IMR-90 (cell line): ENCODE results near the gene ARMC9. TPM values are rescaled to one million over a fixed set of nuclear protein-coding genes. Genes with fewer than 3 reads are reported as not detected.

ENCODE experiments used
- ATAC-seq: fragments of 200-7000 bp; cut with Tn5 transposase; 2 replicates; pipeline ENCODE4 v1.9.1; 2020; ENCODE audit warnings: low read depth, mild to moderate bottlenecking, moderate library complexity
- BruUV-seq: library from RNA; stranded (reverse); fragments of 400-500 nt; replicated peaks from 2 replicates; lab custom pipeline; 2021; lab: Mats Ljungman, UMichigan
- CTCF ChIA-PET: fragments of 300-600 bp; formaldehyde crosslinking; extraction: SDS; loops from one replicate; lab custom pipeline; 2021; ENCODE audit warnings: antibody characterized with exemption; lab: Yijun Ruan, JAX
- POLR2A ChIA-PET: fragments of 300-600 bp; sonication (Branson Sonifier 250); formaldehyde crosslinking; loops from one replicate; lab custom pipeline; 2022; ENCODE audit warnings: antibody characterized with exemption; ENCODE audit not compliant: unreplicated experiment; lab: Charles Lee
- DNase-seq: peaks from one replicate; pipeline ENCODE4 v3.0.0; 2013
- H2AFZ ChIP-seq: replicated peaks from 2 replicates; pipeline ENCODE3; 2013; ENCODE audit warnings: low read length, mild to moderate bottlenecking; ENCODE audit not compliant: poor library complexity
- H2AK5ac ChIP-seq: 2 replicates; pipeline ENCODE4 v1.6.1; 2013; ENCODE audit warnings: low read depth, low read length, inconsistent platforms
- H2AK9ac ChIP-seq: replicated peaks from 2 replicates; pipeline ENCODE3; 2013; ENCODE audit warnings: mild to moderate bottlenecking, low read depth, low read length, moderate library complexity; ENCODE audit not compliant: poor library complexity
- H2BK120ac ChIP-seq: 2 replicates; pipeline ENCODE4 v1.6.1; 2013; ENCODE audit warnings: low read depth, low read length, inconsistent platforms
- H2BK15ac ChIP-seq: 3 replicates; pipeline ENCODE4 v1.6.1; 2013; ENCODE audit warnings: low read depth, low read length, inconsistent platforms
- H2BK20ac ChIP-seq: 2 replicates; pipeline ENCODE4 v1.6.1; 2013; ENCODE audit warnings: low read depth, mild to moderate bottlenecking, inconsistent platforms, low read length, moderate library complexity
- H2BK5ac ChIP-seq: 2 replicates; pipeline ENCODE4 v1.6.1; 2013; ENCODE audit warnings: mild to moderate bottlenecking, low read depth, low read length, inconsistent platforms; ENCODE audit not compliant: poor library complexity, severe bottlenecking
- H3K14ac ChIP-seq: replicated peaks from 2 replicates; pipeline ENCODE4 v1.6.1; 2013; ENCODE audit warnings: low read depth, low read length, inconsistent platforms
- H3K18ac ChIP-seq: 2 replicates; pipeline ENCODE4 v1.6.1; 2013; ENCODE audit warnings: low read depth, low read length, control low read depth
- H3K23ac ChIP-seq: 2 replicates; pipeline ENCODE4 v1.6.1; 2013; ENCODE audit warnings: low read depth, low read length, inconsistent platforms
- H3K27ac ChIP-seq: 2 replicates; pipeline ENCODE4 v1.5.1; 2013; ENCODE audit warnings: mild to moderate bottlenecking, control low read depth, low read length; ENCODE audit not compliant: insufficient read depth
- H3K27me3 ChIP-seq: 2 replicates; pipeline ENCODE4 v1.6.1; 2013; ENCODE audit warnings: low read length; ENCODE audit not compliant: control insufficient read depth, insufficient read depth
- H3K36me3 ChIP-seq: 2 replicates; pipeline ENCODE4 v1.6.1; 2013; ENCODE audit warnings: low read length, mixed read lengths; ENCODE audit not compliant: control insufficient read depth, insufficient read depth
- H3K4ac ChIP-seq: 2 replicates; pipeline ENCODE4 v1.6.1; 2013; ENCODE audit warnings: low read depth, low read length, inconsistent platforms
- H3K4me1 ChIP-seq: 2 replicates; pipeline ENCODE4 v1.6.1; 2013; ENCODE audit warnings: low read length, mixed read lengths; ENCODE audit not compliant: control insufficient read depth, insufficient read depth
- H3K4me2 ChIP-seq: 2 replicates; pipeline ENCODE4 v1.6.1; 2013; ENCODE audit warnings: low read depth, mild to moderate bottlenecking, control low read depth, low read length, moderate library complexity
- H3K4me3 ChIP-seq: 2 replicates; pipeline ENCODE4 v1.5.1; 2013; ENCODE audit warnings: low read depth, mild to moderate bottlenecking, control low read depth, low read length, moderate library complexity; ENCODE audit not compliant: insufficient read depth
- H3K56ac ChIP-seq: 2 replicates; pipeline ENCODE4 v1.6.1; 2013; ENCODE audit warnings: low read length, inconsistent platforms; ENCODE audit not compliant: insufficient read depth; ENCODE audit errors: extremely low read depth
- H3K79me1 ChIP-seq, 2 experiments: 2 replicates each; pipeline ENCODE4 v1.6.1; 2013; ENCODE audit warnings: low read length in 2 of 2, inconsistent platforms in 1 of 2, low read depth in 1 of 2
- H3K9ac ChIP-seq: 2 replicates; pipeline ENCODE4 v1.6.1; 2013; ENCODE audit warnings: low read depth, low read length, control low read depth
- H3K9me1 ChIP-seq: 2 replicates; pipeline ENCODE4 v1.6.1; 2013; ENCODE audit warnings: low read length, inconsistent platforms; ENCODE audit not compliant: insufficient read depth
- H3K9me3 ChIP-seq: 2 replicates; pipeline ENCODE4 v1.6.1; 2013; ENCODE audit warnings: low read length; ENCODE audit not compliant: control insufficient read depth, insufficient read depth
- H4K20me1 ChIP-seq: 2 replicates; pipeline ENCODE4 v1.6.1; 2013; ENCODE audit warnings: low read length, inconsistent platforms; ENCODE audit not compliant: insufficient read depth
- H4K5ac ChIP-seq: 2 replicates; pipeline ENCODE4 v1.6.1; 2013; ENCODE audit warnings: mild to moderate bottlenecking, low read depth, low read length, control low read depth
- H4K8ac ChIP-seq, 2 experiments: 2 replicates each; pipeline ENCODE4 v1.6.1; 2013; ENCODE audit warnings: low read depth in 2 of 2, low read length in 2 of 2, control low read depth in 1 of 2, inconsistent platforms in 1 of 2
- H4K91ac ChIP-seq: 2 replicates; pipeline ENCODE4 v1.6.1; 2013; ENCODE audit warnings: low read depth, low read length, inconsistent platforms; ENCODE audit not compliant: insufficient read depth
- BHLHE40 ChIP-seq: fragments of 150-350 bp; IDR thresholded peaks from 2 replicates; pipeline ENCODE4 v1.6.1; 2016; ENCODE audit warnings: mild to moderate bottlenecking, low read depth, low read length
- CEBPB ChIP-seq: IDR thresholded peaks from 2 replicates; pipeline ENCODE4 v1.6.1; 2012; ENCODE audit warnings: low read depth, low read length, improper control_type of control experiment
- CHD1 ChIP-seq: IDR thresholded peaks from 2 replicates; pipeline ENCODE4 v1.6.1; 2012; ENCODE audit warnings: low read depth, low read length, improper control_type of control experiment
- CTCF ChIP-seq: conservative IDR thresholded peaks from 2 replicates; pipeline ENCODE4 v1.5.1; 2012; ENCODE audit warnings: mild to moderate bottlenecking, low read depth, low read length, improper control_type of control experiment
- FOS ChIP-seq: fragments of 150-350 bp; IDR thresholded peaks from 2 replicates; pipeline ENCODE4 v1.6.1; 2016; ENCODE audit warnings: low read depth, low read length
- MAFK ChIP-seq: IDR thresholded peaks from 2 replicates; pipeline ENCODE4 v1.6.1; 2012; ENCODE audit warnings: low read depth, low read length, improper control_type of control experiment
- MAZ ChIP-seq: IDR thresholded peaks from 2 replicates; pipeline ENCODE4 v1.6.1; 2012; ENCODE audit warnings: low read depth, mild to moderate bottlenecking, low read length, improper control_type of control experiment, moderate library complexity, borderline replicate concordance
- MXI1 ChIP-seq: IDR thresholded peaks from 2 replicates; pipeline ENCODE4 v1.6.1; 2012; ENCODE audit warnings: low read depth, mild to moderate bottlenecking, low read length, moderate library complexity, borderline replicate concordance
- NFE2L2 ChIP-seq: fragments of 150-350 bp; IDR thresholded peaks from 2 replicates; pipeline ENCODE4 v1.6.1; 2016; ENCODE audit warnings: low read depth, mild to moderate bottlenecking, low read length
- POLR2A ChIP-seq: IDR thresholded peaks from 2 replicates; pipeline ENCODE4 v1.6.1; 2012; ENCODE audit warnings: mild to moderate bottlenecking, low read depth, low read length
- RAD21 ChIP-seq: IDR thresholded peaks from 2 replicates; pipeline ENCODE4 v1.6.1; 2012; ENCODE audit warnings: low read length, improper control_type of control experiment
- RCOR1 ChIP-seq: IDR thresholded peaks from 2 replicates; pipeline ENCODE4 v1.6.1; 2012; ENCODE audit warnings: mild to moderate bottlenecking, low read length, improper control_type of control experiment; ENCODE audit not compliant: insufficient replicate concordance
- RFX5 ChIP-seq: IDR thresholded peaks from 2 replicates; pipeline ENCODE4 v1.8.0; 2012; ENCODE audit warnings: low read depth, mild to moderate bottlenecking, low read length, moderate library complexity
- SMC3 ChIP-seq: fragments of 150-350 bp; IDR thresholded peaks from 2 replicates; pipeline ENCODE4 v1.6.1; 2016; ENCODE audit warnings: low read depth, mild to moderate bottlenecking, antibody characterized with exemption, low read length, moderate library complexity
- USF2 ChIP-seq: fragments of 150-350 bp; IDR thresholded peaks from 2 replicates; pipeline ENCODE4 v1.6.1; 2017; ENCODE audit warnings: mild to moderate bottlenecking, antibody characterized with exemption, low read length, low read depth
- WGBS, 2 experiments: methylation state at CpG; one replicate each; pipeline versions ENCODE4 v1.1.5 to v1.1.7; 2013; ENCODE audit warnings: missing lambda C conversion rate in 2 of 2; ENCODE audit not compliant: insufficient read length in 1 of 2; ENCODE audit errors: extremely low coverage in 2 of 2; 5-methylcytosine and 5-hydroxymethylcytosine counted together
- dilution Hi-C: fragments of 300-500 bp; cut with HindIII; formaldehyde crosslinking; loops from one replicate; pipeline ENCODE4 v1.14.3; 2018; ENCODE audit warnings: low sequenced_read_pairs; ENCODE audit not compliant: unreplicated experiment
- in situ Hi-C: fragments of 300-500 bp; cut with MboI; formaldehyde crosslinking; loops from 3 replicates; pipeline ENCODE4 v1.14.3; 2019; ENCODE audit warnings: low sequenced_read_pairs, inconsistent platforms, mixed read lengths
- intact Hi-C: fragments of 100-400 bp; cut with micrococcal nuclease; formaldehyde crosslinking; loops from 2 replicates; pipeline ENCODE4 v1.10.0; 2022
- polyA plus RNA-seq, 3 experiments: library from polyadenylated mRNA; depleted of rRNA; stranded (reverse); fragments of >200 nt; gene quantifications; 2 replicates each; pipeline ENCODE4 v1.2.3, GENCODE V29; 2012; ENCODE audit warnings: low replicate concordance in 1 of 3
- total RNA-seq: library from RNA; depleted of rRNA; stranded (reverse); fragments of >200 nt; gene quantifications from 2 replicates; pipeline ENCODE4 v1.2.3, GENCODE V29; 2012
- TF ChIP-seq, protein P1 (sequence below): fragments of 150-350 bp; IDR thresholded peaks from 2 replicates; pipeline ENCODE4 v1.6.1; 2016; ENCODE audit warnings: low read depth, mild to moderate bottlenecking, low read length, moderate library complexity, borderline replicate concordance

The ARMC9 gene
- total and polyA plus RNA-seq, 2 of the 4 experiments (the other 2 are of a cell fraction) = 36.0 to 46.6 TPM

GRCh38 chr2:231312066-231312465 lies 113.6 kb downstream of the ARMC9 start:
- dilution Hi-C loops = no loop called here
- POLR2A ChIA-PET = no interaction called here
- BruUV-seq = no TSS peak

More at GRCh38 chr2:231312066-231312465, 113.6 kb downstream of the ARMC9 start:
- Histone ChIP-seq H3K36me3 (peaks cover 12% of the 10 kb centered on the region), H2BK20ac (no peak overlapping the region), H3K56ac (no peak overlapping the region), H3K9me1 (no peaks in the 10 kb centered on the region; the same call in 1 of the 2 replicates), H4K5ac (no peak overlapping the region), H3K23ac (no peak overlapping the region), H3K9ac (no peak overlapping the region), H2AK9ac (no peak overlapping the region), H3K9me3 (no peaks in the 10 kb centered on the region), H3K4me1 (no peaks in the 10 kb centered on the region), H3K4me2 (no peak overlapping the region), H3K27me3 (no peaks in the 10 kb centered on the region), H4K8ac (no peak overlapping the region), H4K91ac (no peak overlapping the region), H4K20me1 (no peaks in the 10 kb centered on the region; the same call in 1 of the 2 replicates), H3K14ac (no peak overlapping the region), H2BK5ac (no peak overlapping the region), H2BK15ac (no peak overlapping the region), H2AFZ (no peak overlapping the region), H3K27ac (no peak overlapping the region), H3K4ac (no peak overlapping the region), H3K79me1 (0 out of 4 replicates have a peak, but pooled peaks cover 0 to 5% of the 10 kb centered on the region in 2 experiments), H3K18ac (no peak overlapping the region), H2AK5ac (no peak overlapping the region), H2BK120ac (no peak overlapping the region), H3K4me3 (no peak overlapping the region)
- intact Hi-C loops = no loop called here
- DNase-seq (no peak), ATAC-seq (no peak)
- 92% methylated on average over 3 of the region's 5 CpGs; no CpG with 5 or more reads in 1 of the 2 experiments for WGBS, 2 experiments
- in situ Hi-C loops = no loop called here
- TF ChIP-seq CEBPB (no peak), MAZ (no peak), POLR2A (no peak), BHLHE40 (no peak), RCOR1 (no peak), MAFK (no peak), FOS (no peak), NFE2L2 (no peak), MXI1 (no peak), SMC3 (no peak), RAD21 (no peak), CHD1 (no peak), RFX5 (no peak), USF2 (no peak), CTCF (no peak)
- TF ChIP-seq, protein P1, sequence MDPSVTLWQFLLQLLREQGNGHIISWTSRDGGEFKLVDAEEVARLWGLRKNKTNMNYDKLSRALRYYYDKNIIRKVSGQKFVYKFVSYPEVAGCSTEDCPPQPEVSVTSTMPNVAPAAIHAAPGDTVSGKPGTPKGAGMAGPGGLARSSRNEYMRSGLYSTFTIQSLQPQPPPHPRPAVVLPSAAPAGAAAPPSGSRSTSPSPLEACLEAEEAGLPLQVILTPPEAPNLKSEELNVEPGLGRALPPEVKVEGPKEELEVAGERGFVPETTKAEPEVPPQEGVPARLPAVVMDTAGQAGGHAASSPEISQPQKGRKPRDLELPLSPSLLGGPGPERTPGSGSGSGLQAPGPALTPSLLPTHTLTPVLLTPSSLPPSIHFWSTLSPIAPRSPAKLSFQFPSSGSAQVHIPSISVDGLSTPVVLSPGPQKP = no peak
- CTCF ChIA-PET = no interaction called here
